GM12878 (cell line): Measurements from ENCODE around the gene PRR23A. TPM values are rescaled to one million over a fixed set of nuclear protein-coding genes. Genes with fewer than 3 reads are reported as not detected.

Source experiments
- ATAC-seq: fragments of 200-7000 bp; cut with Tn5 transposase; 3 replicates; pipeline ENCODE4 v1.9.1; 2020; ENCODE audit warnings: mild to moderate bottlenecking, moderate library complexity
- Bru-seq: library from RNA; stranded (reverse); fragments of 400-500 nt; gene quantifications from one replicate; lab custom pipeline; 2021; lab: Mats Ljungman, UMichigan
- BruChase-seq, 2 experiments: library from RNA; stranded (reverse); fragments of 400-500 nt; gene quantifications; one replicate each; lab custom pipeline; 2021; lab: Mats Ljungman, UMichigan
- BruUV-seq: library from RNA; stranded (reverse); fragments of 400-500 nt; replicated peaks from 2 replicates; lab custom pipeline; 2021; lab: Mats Ljungman, UMichigan
- CTCF ChIA-PET: fragments of 300-600 bp; sonication (Branson Sonifier 250); formaldehyde crosslinking; extraction: SDS; loops from one replicate; lab custom pipeline; 2021; ENCODE audit warnings: inconsistent platforms; lab: Yijun Ruan, JAX
- POLR2A ChIA-PET: fragments of 350-600 bp; formaldehyde crosslinking; extraction: SDS; loops from one replicate; lab custom pipeline; 2021; ENCODE audit warnings: inconsistent platforms; lab: Charles Lee
- RAD21 ChIA-PET: fragments of 300-600 bp; sonication (Branson Sonifier 250); formaldehyde crosslinking; loops from one replicate; lab custom pipeline; 2023; ENCODE audit warnings: antibody characterized with exemption; ENCODE audit not compliant: unreplicated experiment; lab: Charles Lee
- SMC1A ChIA-PET: fragments of 300-600 bp; sonication (Branson Sonifier 250); formaldehyde crosslinking; loops from one replicate; lab custom pipeline; 2023; ENCODE audit not compliant: unreplicated experiment, uncharacterized antibody; lab: Charles Lee
- DNase-seq: peaks from one replicate; pipeline ENCODE4 v3.0.0-alpha.2; 2011; ENCODE audit warnings: low read depth, low spot score
- FAIRE-seq: peaks from 3 replicates; lab custom pipeline; 2011; peaks lifted over from hg19 to GRCh38; lab: Jason Lieb, UNC
- H2AFZ ChIP-seq: 2 replicates; pipeline ENCODE4 v1.6.0; 2011; ENCODE audit warnings: low read depth, low read length, control low read depth; ENCODE audit not compliant: control insufficient read depth
- H3K27ac ChIP-seq: 2 replicates; pipeline ENCODE4 v1.5.1; 2011; ENCODE audit warnings: control low read depth; ENCODE audit not compliant: control insufficient read depth, insufficient read depth
- H3K27me3 ChIP-seq, 2 experiments: replicated peaks in 1 of 2; 2 replicates each; pipeline versions ENCODE4 v1.6.0 to v1.6.1; 2011; ENCODE audit warnings: low read length in 1 of 2; ENCODE audit not compliant: control insufficient read depth in 2 of 2, insufficient read depth in 2 of 2
- H3K36me3 ChIP-seq, 2 experiments: 2 replicates each; pipeline ENCODE4 v1.5.1; 2011; ENCODE audit warnings: low read length in 1 of 2; ENCODE audit not compliant: control insufficient read depth in 2 of 2, insufficient read depth in 2 of 2
- H3K4me1 ChIP-seq: 2 replicates; pipeline ENCODE4 v1.6.1; 2011; ENCODE audit warnings: mild to moderate bottlenecking, low read length, moderate library complexity, mixed read lengths; ENCODE audit not compliant: control insufficient read depth, insufficient read depth
- H3K4me2 ChIP-seq: 2 replicates; pipeline ENCODE4 v1.6.0; 2011; ENCODE audit warnings: control low read depth; ENCODE audit not compliant: control insufficient read depth, insufficient read depth
- H3K4me3 ChIP-seq: fragments of 200-600 bp; sonication (generic); 2 replicates; pipeline ENCODE4 v1.5.1; 2016
- H3K79me2 ChIP-seq: 2 replicates; pipeline ENCODE4 v1.6.0; 2011; ENCODE audit warnings: low read length; ENCODE audit not compliant: control insufficient read depth, insufficient read depth
- H3K9ac ChIP-seq: 2 replicates; pipeline ENCODE4 v1.8.0; 2011; ENCODE audit warnings: low read length, control low read depth, mixed read lengths; ENCODE audit not compliant: control insufficient read depth, insufficient read depth
- H3K9me3 ChIP-seq: replicated peaks from 3 replicates; pipeline ENCODE4 v1.5.1; 2011; ENCODE audit warnings: mild to moderate bottlenecking, low read length; ENCODE audit not compliant: control insufficient read depth, insufficient read depth
- H4K20me1 ChIP-seq: 2 replicates; pipeline ENCODE4 v1.6.0; 2011; ENCODE audit not compliant: control insufficient read depth, insufficient read depth
- CHD1 ChIP-seq: IDR thresholded peaks from 2 replicates; pipeline ENCODE4 v1.6.1; 2012; ENCODE audit warnings: low read depth, low read length, improper control_type of control experiment
- NFXL1 ChIP-seq: fragments of 450-650 bp; IDR thresholded peaks from 2 replicates; pipeline ENCODE4 v1.6.1; 2017; ENCODE audit warnings: antibody characterized with exemption, mild to moderate bottlenecking, borderline replicate concordance
- POLR2A ChIP-seq: IDR thresholded peaks from 2 replicates; pipeline ENCODE4 v1.6.1; 2011; ENCODE audit warnings: low read depth, mild to moderate bottlenecking, low read length
- ZNF24 ChIP-seq: fragments of 450-650 bp; IDR thresholded peaks from 2 replicates; pipeline ENCODE4 v1.6.1; 2017; ENCODE audit warnings: antibody characterized with exemption, mild to moderate bottlenecking
- WGBS: methylation state at CpG from one replicate; pipeline ENCODE4 v1.1.6; 2016; ENCODE audit warnings: low lambda C conversion rate; ENCODE audit not compliant: insufficient replicate concordance, insufficient coverage; ENCODE audit errors: missing lambda C conversion rate; 5-methylcytosine and 5-hydroxymethylcytosine counted together
- in situ Hi-C: fragments of 300-500 bp; cut with MboI; formaldehyde crosslinking; loops from 9 replicates; pipeline ENCODE4 v1.14.3; 2018; ENCODE audit warnings: mixed read lengths
- intact Hi-C: fragments of 100-400 bp; cut with micrococcal nuclease; formaldehyde crosslinking; loops from one replicate; pipeline ENCODE4 v1.14.2; 2022; ENCODE audit not compliant: unreplicated experiment
- long read RNA-seq, 2 experiments: library from polyadenylated mRNA; unstranded; transcript quantifications; one replicate each; pipeline ENCODE4 v2.0.0, GENCODE V29; 2019 to 2020
- polyA minus RNA-seq, 3 experiments: library from RNA; depleted of rRNA, polyadenylated mRNA; stranded (reverse); fragments of >200 nt; gene quantifications; 2 replicates each; pipeline ENCODE4 v1.2.3, GENCODE V29; 2011
- polyA plus RNA-seq, 11 experiments: library from polyadenylated mRNA; depleted of rRNA in 4 of 11; unstranded in 6 of 11; stranded (reverse) in 5 of 11; fragments of >200 nt; fragmentation: Nextera tagmentation in 4 of 11; fragmentation: Illumina TruSeq in 1 of 11; extraction: Ambion mirVana in 4 of 11; extraction: Trizol in 1 of 11; gene quantifications; 1 replicate in 1 of 11; 2 replicates in 10 of 11; pipeline versions ENCODE4 v1.2.1 to v1.2.3, GENCODE V29; 2011 to 2016; ENCODE audit warnings: inconsistent platforms in 2 of 11, missing spikeins in 2 of 11, low read depth in 1 of 11
- total RNA-seq, 4 experiments: library from RNA; depleted of rRNA in 3 of 4; stranded (reverse); fragments of >200 nt in 3 of 4; fragmentation: Illumina TruSeq in 1 of 4; extraction: Trizol in 1 of 4; gene quantifications; 2 replicates each; pipeline versions ENCODE4 v1.2.1 to v1.2.3, GENCODE V29; 2013 to 2021

PRR23A gene
- not detected in 2 replicates for total RNA-seq (2013; cell fraction: nucleolus; rRNA removed)
- total RNA-seq (2014; rRNA removed) (not detected in 2 replicates), total RNA-seq (2014; rRNA removed; fragmentation: Illumina TruSeq; extraction: Trizol) (not detected in 2 replicates), total RNA-seq (2021) (not detected in 2 replicates), polyA plus RNA-seq (2011; rRNA removed) (not detected in 2 replicates), polyA plus RNA-seq (2014; fragmentation: Illumina TruSeq; extraction: Trizol) (not detected in 2 replicates), polyA plus RNA-seq (2014; fragmentation: Nextera tagmentation; extraction: Ambion mirVana) (not detected), polyA plus RNA-seq (2014; rRNA removed) (not detected in 2 replicates), polyA plus RNA-seq (2016; fragmentation: Nextera tagmentation; extraction: Ambion mirVana) (not detected), polyA minus RNA-seq (2011; rRNA and poly(A)+ RNA removed) (not detected in 2 replicates), Bru-seq, nascent RNA (not detected), BruChase-seq, experiment 1, labeled RNA remaining after a 6-hour chase (not detected), BruChase-seq, experiment 2, labeled RNA remaining after a 2-hour chase (not detected)
- polyA plus RNA-seq (2011; ENCODE audit: low read depth): not detected
- not detected in 2 replicates for polyA plus RNA-seq (2011; cell fraction: cytosol; rRNA removed)
- polyA plus RNA-seq (2011; cell fraction: nucleus; rRNA removed): not detected in 2 replicates
- polyA plus RNA-seq (2012): not detected in 2 replicates
- polyA minus RNA-seq (2011; cell fraction: cytosol; rRNA and poly(A)+ RNA removed): not detected in 2 replicates
- polyA minus RNA-seq (2011; cell fraction: nucleus; rRNA and poly(A)+ RNA removed): not detected in 2 replicates
- long read RNA-seq, experiment 1: 0 reads
- long read RNA-seq, experiment 2: 0 reads

DNA sequence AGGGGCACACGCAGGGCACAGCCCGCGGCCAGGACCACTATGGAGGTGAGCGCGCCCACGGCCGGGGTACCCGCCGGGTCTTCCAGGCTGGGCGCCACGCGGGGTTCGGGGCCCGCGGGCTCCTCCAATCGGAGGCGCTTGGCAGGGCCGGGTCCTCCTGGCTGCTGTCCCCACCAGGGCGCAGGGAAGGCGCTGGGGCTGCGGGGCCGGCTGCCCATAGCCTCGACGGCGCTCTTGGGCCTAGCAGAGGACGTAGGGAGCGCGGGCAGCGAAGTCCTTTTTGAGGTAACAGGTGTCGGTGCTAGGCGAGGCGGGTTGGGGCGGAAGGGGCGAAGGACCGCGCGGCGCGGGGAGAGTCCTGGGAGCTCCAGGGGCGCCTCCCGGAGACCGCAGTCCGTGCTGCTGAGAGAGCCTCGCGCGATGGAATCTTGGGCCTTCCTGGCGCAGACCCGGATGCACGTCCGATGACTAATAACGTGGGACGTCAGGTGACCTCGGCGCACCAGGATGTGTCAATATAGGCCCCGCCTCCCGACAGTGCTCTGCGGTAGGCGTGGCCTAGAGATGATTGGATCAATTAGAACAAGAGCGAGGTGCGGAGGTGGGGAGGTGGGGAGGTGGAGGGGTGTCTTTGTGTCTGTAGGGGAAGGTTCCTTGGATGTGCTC lies at the start of gene PRR23A:
PRR23A (minus strand) TSS at position 218 of the 666 bp plus-strand sequence; CDS start at position 218, 0 bp downstream.
- FAIRE-seq: no peak
- BruUV-seq: no TSS peak
- no peak for TF ChIP-seq POLR2A
- TF ChIP-seq CHD1: no peak
- no peak for TF ChIP-seq ZNF24
- TF ChIP-seq NFXL1: no peak

More for the DNA sequence above, at the start of gene PRR23A:
- no peaks in the 10 kb centered on the region for H3K27me3 ChIP-seq
- H3K36me3 ChIP-seq: no peaks in the 10 kb centered on the region
- DNase-seq (no peak), ATAC-seq (no peak)
- no peak within 1 kb of the TSS for H3K9ac ChIP-seq
- H3K27ac ChIP-seq: no peak within 1 kb of the TSS
- H3K9me3 ChIP-seq: no peaks in the 10 kb centered on the region
- no peak within 1 kb of the TSS for H2AFZ ChIP-seq
- in situ Hi-C loops: no loop called here
- no peaks in the 10 kb centered on the region for H4K20me1 ChIP-seq
- no peaks in the 10 kb centered on the region for H3K79me2 ChIP-seq
- H3K4me3 ChIP-seq: no peak within 1 kb of the TSS
- no peaks in the 10 kb centered on the region for H3K4me1 ChIP-seq
- intact Hi-C loops: no loop called here
- H3K4me2 ChIP-seq: no peak within 1 kb of the TSS
- SMC1A ChIA-PET: no interaction called here
- 93% methylated on average over 59 of the region's 60 CpGs for WGBS
- CTCF ChIA-PET: interaction anchor here (0.6 kb wide), 1 partner anchor 50 kb away, joined by 3 read pairs; no protein-coding TSS in a partner anchor
- POLR2A ChIA-PET: no interaction called here
- RAD21 ChIA-PET: no interaction called here
